ENCODE measurements around the gene TIMP3.

TIMP3 gene

DNA sequence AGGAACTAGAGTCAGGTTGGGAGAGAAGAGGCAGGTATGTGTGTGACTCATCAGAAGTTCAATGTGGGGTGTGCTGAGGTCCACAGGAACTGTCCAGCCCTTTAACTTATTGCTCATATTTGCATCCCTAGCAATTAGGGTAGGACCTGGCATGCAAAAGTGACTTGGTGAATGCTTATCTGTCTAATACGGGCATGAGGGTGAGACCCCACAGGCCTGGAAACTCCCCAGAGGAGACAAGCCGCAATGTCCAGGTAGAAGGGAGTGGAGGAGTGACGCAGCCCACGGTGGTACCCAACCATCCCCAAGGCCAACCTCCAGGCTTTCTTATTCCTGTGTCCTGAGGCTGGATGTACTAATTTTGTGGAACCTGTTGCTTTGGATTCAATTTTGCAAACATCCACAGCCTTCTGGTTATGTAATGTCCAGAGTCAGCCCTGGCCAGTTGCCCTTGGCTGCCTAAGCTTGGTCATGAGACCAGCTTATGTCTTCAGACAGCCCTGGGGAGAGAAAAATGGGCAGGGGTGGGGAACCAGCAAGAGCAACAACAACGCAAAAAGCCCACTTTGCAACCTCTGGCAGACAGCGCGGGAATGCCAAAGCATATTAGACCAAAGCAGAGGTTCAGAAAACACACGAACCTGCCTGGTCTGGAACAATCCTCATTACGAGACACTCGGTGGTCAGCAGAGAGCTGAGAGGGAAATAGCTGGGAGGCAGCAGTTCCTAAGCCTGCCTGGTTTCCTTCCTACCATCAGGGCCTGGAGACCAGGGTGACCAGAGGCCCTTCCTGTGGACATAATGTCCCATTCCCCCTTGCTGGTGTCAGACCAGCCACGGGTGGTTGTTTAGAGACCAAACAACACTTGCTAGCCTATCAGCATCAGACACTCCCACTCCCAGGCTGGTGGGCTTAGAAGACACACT, 49.3 kb downstream of the TIMP3 start:
- H3K4me3 ChIP-seq (replicated peaks in 1 of 2; ENCODE audit: low read depth in 2 of 2, low read length in 2 of 2) = no peak overlapping the region
- peak; percentile 12 to 73 for DNase-seq (ENCODE audit: low read depth in 2 of 2)
- TF ChIP-seq, protein P1, sequence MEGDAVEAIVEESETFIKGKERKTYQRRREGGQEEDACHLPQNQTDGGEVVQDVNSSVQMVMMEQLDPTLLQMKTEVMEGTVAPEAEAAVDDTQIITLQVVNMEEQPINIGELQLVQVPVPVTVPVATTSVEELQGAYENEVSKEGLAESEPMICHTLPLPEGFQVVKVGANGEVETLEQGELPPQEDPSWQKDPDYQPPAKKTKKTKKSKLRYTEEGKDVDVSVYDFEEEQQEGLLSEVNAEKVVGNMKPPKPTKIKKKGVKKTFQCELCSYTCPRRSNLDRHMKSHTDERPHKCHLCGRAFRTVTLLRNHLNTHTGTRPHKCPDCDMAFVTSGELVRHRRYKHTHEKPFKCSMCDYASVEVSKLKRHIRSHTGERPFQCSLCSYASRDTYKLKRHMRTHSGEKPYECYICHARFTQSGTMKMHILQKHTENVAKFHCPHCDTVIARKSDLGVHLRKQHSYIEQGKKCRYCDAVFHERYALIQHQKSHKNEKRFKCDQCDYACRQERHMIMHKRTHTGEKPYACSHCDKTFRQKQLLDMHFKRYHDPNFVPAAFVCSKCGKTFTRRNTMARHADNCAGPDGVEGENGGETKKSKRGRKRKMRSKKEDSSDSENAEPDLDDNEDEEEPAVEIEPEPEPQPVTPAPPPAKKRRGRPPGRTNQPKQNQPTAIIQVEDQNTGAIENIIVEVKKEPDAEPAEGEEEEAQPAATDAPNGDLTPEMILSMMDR (IDR thresholded peaks at IDR 0.05; ENCODE audit: low read depth, low read length) = no peak

DNA sequence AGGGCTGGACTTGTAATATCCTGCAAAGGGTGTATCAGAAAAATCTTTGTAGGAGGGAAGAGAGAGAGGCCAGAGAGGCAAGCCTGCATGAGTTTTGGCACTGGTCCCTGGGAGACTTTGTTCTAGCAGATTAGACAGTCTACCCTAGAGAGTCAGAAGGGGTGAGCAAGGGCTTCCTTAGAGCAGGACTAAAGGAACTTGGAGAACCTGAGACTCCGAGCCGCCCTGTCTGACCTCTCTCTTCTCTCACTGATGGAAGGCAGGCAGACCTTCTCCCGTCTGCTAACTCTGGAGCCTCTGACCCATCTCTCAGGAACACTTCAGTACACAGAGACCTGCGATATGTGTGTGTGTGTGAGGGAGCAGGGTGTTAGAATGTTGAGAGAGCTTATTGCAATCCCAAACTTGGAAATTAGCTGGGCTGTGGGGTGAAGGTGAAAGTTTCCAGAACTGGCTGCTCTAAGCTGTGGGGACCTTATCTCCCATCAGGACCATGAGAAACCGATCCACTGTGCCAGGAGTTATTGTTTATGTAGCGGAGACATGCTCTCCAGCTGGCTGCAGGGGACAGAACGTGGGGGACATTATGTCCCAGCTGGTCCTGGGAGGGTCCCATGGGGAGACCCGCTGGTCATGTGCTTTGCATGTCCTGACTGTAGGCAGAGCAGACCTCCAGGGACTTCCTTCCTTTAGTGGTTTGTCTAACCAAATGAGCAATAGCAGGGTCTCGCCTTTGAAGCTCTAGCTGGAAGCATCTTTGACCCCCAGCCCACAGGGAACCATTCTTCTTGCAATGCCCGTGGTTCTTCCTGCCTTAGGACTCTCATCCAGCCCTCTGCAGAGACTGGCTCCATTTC, 51.1 kb downstream of the TIMP3 start:
- TF ChIP-seq, protein P1 (IDR thresholded peaks at IDR 0.05; ENCODE audit: low read depth, low read length) = no peak
- DNase-seq (ENCODE audit: low read depth in 2 of 2) = peak; percentile 5 to 67

DNA sequence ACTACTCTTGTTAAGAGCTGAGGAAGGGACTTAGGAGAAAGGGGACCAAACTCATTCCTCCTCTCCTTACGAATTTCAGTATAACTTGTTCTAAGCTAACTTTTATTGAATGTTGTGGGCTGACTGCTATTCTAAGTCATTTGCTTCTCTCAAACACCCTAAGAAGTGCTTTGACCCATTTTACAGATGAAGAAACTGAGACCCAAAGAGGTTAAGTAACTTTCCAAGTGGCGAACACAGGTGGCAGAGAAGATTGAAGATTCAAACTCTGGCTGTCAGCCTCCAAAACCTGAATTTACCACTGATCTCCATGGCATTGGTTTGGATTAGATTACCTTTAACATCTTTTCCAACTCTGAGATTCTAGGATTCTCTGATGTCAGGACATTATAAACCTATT, 52.2 kb downstream of the TIMP3 start:
- TF ChIP-seq, protein P1 (IDR thresholded peaks at IDR 0.05; ENCODE audit: low read depth, low read length) = no peak
- H3K4me3 ChIP-seq (replicated peaks in 1 of 2; ENCODE audit: low read depth in 2 of 2, low read length in 2 of 2) = no peak overlapping the region
- DNase-seq (ENCODE audit: low read depth in 2 of 2) = no peak

More for the DNA sequence above, 51.1 kb downstream of the TIMP3 start:
- H3K4me3 ChIP-seq (replicated peaks in 1 of 2; ENCODE audit: low read depth in 2 of 2, low read length in 2 of 2) = no peak overlapping the region

DNA sequence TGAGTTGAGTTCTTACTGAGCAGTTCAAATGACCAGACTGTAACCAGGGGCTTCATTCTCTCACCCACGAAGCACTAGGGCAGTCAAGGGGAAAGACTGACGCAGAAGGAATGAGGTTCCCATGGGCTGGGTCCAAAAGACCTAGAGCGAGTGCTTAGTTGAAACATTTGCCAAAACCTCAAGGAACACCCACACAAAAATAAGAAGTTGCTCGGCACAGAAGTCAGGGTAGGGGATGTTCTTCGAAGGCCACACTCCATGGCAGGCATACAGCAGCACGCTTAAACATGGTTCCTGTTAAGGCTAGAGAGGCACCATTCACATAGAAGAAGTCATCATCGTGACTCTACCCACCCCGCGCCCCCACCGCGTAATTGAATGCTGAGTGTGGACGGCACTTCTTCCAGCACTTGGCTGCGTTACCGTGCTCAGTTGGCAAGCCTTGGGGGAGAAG, 52.9 kb downstream of the TIMP3 start:
- no peak overlapping the region for H3K4me3 ChIP-seq (replicated peaks in 1 of 2; ENCODE audit: low read depth in 2 of 2, low read length in 2 of 2)
- no peak for DNase-seq (ENCODE audit: low read depth in 2 of 2)

DNA sequence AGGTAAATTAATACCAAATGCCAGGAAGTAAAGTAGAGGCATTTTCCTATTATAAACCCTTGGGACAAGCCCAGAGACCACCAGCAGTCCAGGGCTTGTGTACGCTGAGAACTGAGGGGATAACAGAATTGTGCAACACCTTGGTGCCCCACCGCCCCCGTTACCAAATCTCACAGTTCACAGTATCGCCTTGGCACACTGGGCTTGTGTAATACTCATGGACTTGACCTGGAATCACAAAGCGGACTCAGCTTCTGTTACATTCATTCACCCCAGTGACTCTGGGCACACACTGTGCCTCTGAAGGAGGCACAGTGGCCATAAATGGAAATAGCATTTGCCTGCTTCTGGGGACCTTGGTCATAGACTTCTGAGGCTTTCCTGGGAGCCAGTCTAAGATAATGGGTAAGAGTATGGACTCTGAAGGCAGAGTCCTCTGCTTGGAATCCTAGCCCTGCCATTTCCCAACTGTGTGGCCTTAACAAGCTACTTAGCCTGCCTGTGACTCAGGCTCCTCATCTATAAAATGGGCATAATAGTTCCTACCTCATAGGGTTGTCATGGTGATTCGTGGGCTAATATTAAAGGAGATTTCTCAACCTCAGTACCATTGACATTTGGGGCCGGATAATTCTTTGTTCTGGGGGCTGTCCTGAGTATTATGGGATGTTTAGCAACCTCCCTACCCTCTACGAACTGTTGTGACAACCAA, 53.7 kb downstream of the TIMP3 start:
- no peak for DNase-seq (ENCODE audit: low read depth in 2 of 2)
- TF ChIP-seq, protein P1 (IDR thresholded peaks at IDR 0.05; ENCODE audit: low read depth, low read length) = no peak
- H3K4me3 ChIP-seq (replicated peaks in 1 of 2; ENCODE audit: low read depth in 2 of 2, low read length in 2 of 2) = no peak overlapping the region

More for the DNA sequence above, 52.9 kb downstream of the TIMP3 start:
- TF ChIP-seq, protein P1 (IDR thresholded peaks at IDR 0.05; ENCODE audit: low read depth, low read length) = no peak

DNA sequence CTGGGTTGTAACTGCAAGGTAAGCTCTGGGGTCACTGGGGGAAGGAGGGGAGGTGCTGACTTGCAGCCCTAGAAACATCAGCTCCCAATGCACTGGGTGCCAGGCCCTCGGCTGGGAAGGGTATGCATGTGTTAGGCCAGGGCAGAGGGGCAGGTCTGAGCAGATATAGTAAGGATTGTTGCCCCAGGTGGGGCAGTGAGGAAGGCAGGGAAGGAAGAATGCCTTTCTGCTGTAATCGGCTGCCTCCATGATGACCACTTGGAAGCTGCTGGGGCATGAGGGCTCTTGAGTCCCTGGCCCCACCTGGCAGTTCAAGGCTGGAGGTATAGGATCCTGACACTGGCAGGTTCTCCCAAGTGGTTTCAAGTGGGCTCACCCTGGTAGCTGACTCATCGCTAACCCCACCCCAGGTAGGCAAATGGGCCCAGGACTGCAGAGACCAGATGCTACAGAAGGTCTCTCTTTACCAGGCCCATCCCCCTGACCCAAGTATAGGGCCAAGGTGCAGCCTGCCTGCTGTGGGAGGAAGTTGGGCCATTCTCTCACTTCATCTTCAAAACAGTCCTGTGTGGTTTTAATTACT, 56.7 kb downstream of the TIMP3 start:
- no peak for DNase-seq (ENCODE audit: low read depth in 2 of 2)
- no peak overlapping the region for H3K4me3 ChIP-seq (replicated peaks in 1 of 2; ENCODE audit: low read depth in 2 of 2, low read length in 2 of 2)
- TF ChIP-seq, protein P1 (IDR thresholded peaks at IDR 0.05; ENCODE audit: low read depth, low read length) = no peak
